Measurements from ENCODE around the gene CTSG.

The CTSG gene

GRCh38 chr14:24578558-24578957 lies 2.5 kb upstream of the CTSG start:
- DNase-seq (ENCODE audit: low read depth, low spot score), result no peak
- TF ChIP-seq, protein P1, sequence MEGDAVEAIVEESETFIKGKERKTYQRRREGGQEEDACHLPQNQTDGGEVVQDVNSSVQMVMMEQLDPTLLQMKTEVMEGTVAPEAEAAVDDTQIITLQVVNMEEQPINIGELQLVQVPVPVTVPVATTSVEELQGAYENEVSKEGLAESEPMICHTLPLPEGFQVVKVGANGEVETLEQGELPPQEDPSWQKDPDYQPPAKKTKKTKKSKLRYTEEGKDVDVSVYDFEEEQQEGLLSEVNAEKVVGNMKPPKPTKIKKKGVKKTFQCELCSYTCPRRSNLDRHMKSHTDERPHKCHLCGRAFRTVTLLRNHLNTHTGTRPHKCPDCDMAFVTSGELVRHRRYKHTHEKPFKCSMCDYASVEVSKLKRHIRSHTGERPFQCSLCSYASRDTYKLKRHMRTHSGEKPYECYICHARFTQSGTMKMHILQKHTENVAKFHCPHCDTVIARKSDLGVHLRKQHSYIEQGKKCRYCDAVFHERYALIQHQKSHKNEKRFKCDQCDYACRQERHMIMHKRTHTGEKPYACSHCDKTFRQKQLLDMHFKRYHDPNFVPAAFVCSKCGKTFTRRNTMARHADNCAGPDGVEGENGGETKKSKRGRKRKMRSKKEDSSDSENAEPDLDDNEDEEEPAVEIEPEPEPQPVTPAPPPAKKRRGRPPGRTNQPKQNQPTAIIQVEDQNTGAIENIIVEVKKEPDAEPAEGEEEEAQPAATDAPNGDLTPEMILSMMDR (IDR thresholded peaks at IDR 0.05; ENCODE audit: low read depth, low read length), result no peak
- no peak overlapping the region for H3K4me3 ChIP-seq (ENCODE audit: low read depth, low read length)
- in situ Hi-C loops (cut with HindIII; ENCODE audit: low sequenced_read_pairs), result no loop called here

DNA sequence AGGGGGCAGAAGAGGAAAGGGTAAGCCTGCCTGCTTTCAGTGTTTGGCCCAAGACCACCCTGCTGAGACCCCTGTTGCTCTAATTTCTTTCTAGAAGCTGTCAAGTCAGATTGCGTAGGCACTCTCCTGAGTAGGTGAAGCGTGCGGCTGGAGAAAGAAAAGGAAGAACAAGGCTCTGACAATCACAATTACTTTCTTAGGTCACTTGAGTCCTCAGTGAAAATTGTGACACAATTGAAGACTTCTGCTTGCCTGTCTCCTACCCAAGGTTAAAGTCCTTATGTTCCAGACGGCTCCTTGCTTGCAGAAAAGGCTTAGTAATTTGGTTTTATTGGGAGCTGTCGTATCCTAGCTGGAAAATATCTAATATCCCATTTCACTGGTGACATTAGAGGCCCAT lies 721 bp upstream of the CTSG start:
- H3K4me3 ChIP-seq (ENCODE audit: low read depth, low read length), result no peak overlapping the region
- TF ChIP-seq, protein P1 (IDR thresholded peaks at IDR 0.05; ENCODE audit: low read depth, low read length), result no peak
- DNase-seq (ENCODE audit: low read depth, low spot score), result no peak
- in situ Hi-C loops (cut with HindIII; ENCODE audit: low sequenced_read_pairs), result no loop called here

DNA sequence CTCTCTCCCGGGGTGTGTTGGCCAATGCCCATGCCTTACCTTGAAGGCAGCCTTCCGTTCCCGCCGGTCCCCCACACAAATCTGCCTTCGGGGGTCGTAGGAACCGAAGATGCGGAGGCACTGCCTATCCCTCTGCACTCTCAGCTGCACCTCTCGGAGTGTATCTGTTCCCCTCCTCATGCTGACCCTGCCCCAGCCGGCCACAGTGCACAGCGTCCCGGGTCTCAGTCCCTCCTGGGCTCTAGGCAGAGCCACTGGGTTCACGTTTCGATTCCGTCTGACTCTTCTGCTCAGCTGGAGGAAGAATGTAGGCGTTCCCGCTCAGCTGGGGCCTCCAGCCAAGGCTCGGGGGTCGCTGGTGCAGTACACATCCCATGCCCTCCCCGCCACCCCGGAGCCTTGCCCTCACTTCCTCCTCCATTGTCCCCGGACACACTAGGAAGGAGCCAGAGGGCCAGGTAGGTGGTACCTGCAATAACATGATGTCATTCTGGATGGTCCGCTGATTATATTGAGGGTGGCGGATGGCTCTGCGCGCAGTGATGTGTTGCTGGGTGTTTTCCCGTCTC lies 1.8 kb downstream of the CTSG start:
- DNase-seq (ENCODE audit: low read depth, low spot score), result no peak
- in situ Hi-C loops (cut with HindIII; ENCODE audit: low sequenced_read_pairs), result no loop called here
- no peak overlapping the region for H3K4me3 ChIP-seq (ENCODE audit: low read depth, low read length)
- TF ChIP-seq, protein P1 (IDR thresholded peaks at IDR 0.05; ENCODE audit: low read depth, low read length), result no peak

GRCh38 chr14:24566318-24566717 lies 9.7 kb downstream of the CTSG start:
- in situ Hi-C loops (cut with HindIII; ENCODE audit: low sequenced_read_pairs), result no loop called here
- TF ChIP-seq, protein P1 (IDR thresholded peaks at IDR 0.05; ENCODE audit: low read depth, low read length), result no peak
- no peak for DNase-seq (ENCODE audit: low read depth, low spot score)

GRCh38 chr14:24565766-24566165 lies 10.3 kb downstream of the CTSG start:
- in situ Hi-C loops (cut with HindIII; ENCODE audit: low sequenced_read_pairs), result no loop called here
- TF ChIP-seq, protein P1 (IDR thresholded peaks at IDR 0.05; ENCODE audit: low read depth, low read length), result no peak
- DNase-seq (ENCODE audit: low read depth, low spot score), result no peak
- no peak overlapping the region for H3K4me3 ChIP-seq (ENCODE audit: low read depth, low read length)

More at GRCh38 chr14:24566318-24566717, 9.7 kb downstream of the CTSG start:
- H3K4me3 ChIP-seq (ENCODE audit: low read depth, low read length), result no peak overlapping the region

DNA sequence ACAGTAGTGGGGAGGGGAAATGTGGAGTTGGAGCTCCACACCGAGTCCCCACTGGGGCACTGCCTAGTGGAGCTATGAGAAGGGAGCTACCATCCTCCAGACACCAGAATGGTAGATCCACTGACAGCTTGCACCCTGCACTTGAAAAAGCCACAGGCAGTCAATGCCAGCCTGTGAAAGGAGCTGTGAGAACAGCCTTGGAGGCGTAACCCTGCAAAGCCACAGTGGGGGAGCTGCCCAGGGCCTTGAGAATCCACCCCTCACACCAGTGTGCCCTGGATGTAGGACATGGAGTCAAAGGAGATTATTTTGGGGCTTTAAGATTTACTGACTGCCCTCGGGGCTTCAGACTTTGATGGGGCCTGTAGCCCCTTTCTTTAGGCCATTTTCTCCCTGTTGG lies 12.5 kb downstream of the CTSG start:
- no peak overlapping the region for H3K4me3 ChIP-seq (ENCODE audit: low read depth, low read length)
- TF ChIP-seq, protein P1 (IDR thresholded peaks at IDR 0.05; ENCODE audit: low read depth, low read length), result no peak
- in situ Hi-C loops (cut with HindIII; ENCODE audit: low sequenced_read_pairs), result no loop called here
- no peak for DNase-seq (ENCODE audit: low read depth, low spot score)
